A673 (cell line): Measurements from ENCODE around the gene ABHD11.

ENCODE experiments used
- CTCF ChIP-seq: fragments of 300-800, 200-600 bp; sonication (generic); conservative IDR thresholded peaks from 2 replicates; pipeline ENCODE4 v1.5.1; 2017; ENCODE audit warnings: low read depth, mild to moderate bottlenecking, antibody characterized with exemption, low read length, moderate library complexity, mixed read lengths
- EZH2 ChIP-seq: fragments of 200-600 bp; sonication (generic); IDR thresholded peaks from 2 replicates; pipeline ENCODE4 v1.6.1; 2017; ENCODE audit warnings: borderline replicate concordance, low read depth, mild to moderate bottlenecking, mixed read lengths, antibody characterized with exemption, low read length; ENCODE audit not compliant: poor library complexity, severe bottlenecking

GRCh38 chr7:73704640-73705550, 33.7 kb downstream of the ABHD11 start:
- TF ChIP-seq CTCF: no peak
- no peak for TF ChIP-seq EZH2
